MCF 10A (cell line): Measurements from ENCODE around the gene SDCCAG8. TPM values are rescaled to one million over a fixed set of nuclear protein-coding genes. Genes with fewer than 3 reads are reported as not detected.

Source experiments
- BruUV-seq: library from RNA; stranded (reverse); fragments of 400-500 nt; replicated peaks from 2 replicates; lab custom pipeline; 2021; lab: Mats Ljungman, UMichigan
- CTCF ChIA-PET: fragments of 300-600 bp; sonication (Branson Sonifier 250); formaldehyde crosslinking; extraction: SDS; loops from one replicate; lab custom pipeline; 2021; ENCODE audit warnings: antibody characterized with exemption, inconsistent platforms; lab: Yijun Ruan, JAX
- POLR2A ChIA-PET: fragments of 300-600, 350-650 bp; sonication (Branson Sonifier 250); formaldehyde crosslinking; extraction: SDS; loops from one replicate; lab custom pipeline; 2020; ENCODE audit warnings: antibody characterized with exemption, inconsistent platforms; lab: Yijun Ruan, JAX
- DNase-seq: peaks from one replicate; pipeline ENCODE4 v3.0.0-alpha.2; 2018; ENCODE audit not compliant: unreplicated experiment
- H3K27ac Mint-ChIP-seq: one replicate; pipeline ENCODE4 v1.8.0; 2022; ENCODE audit warnings: mild to moderate bottlenecking, low read depth, mixed read lengths; ENCODE audit not compliant: unreplicated experiment
- H3K27me3 Mint-ChIP-seq: one replicate; pipeline ENCODE4 v1.8.0; 2022; ENCODE audit warnings: mixed read lengths; ENCODE audit not compliant: insufficient read depth, unreplicated experiment
- H3K36me3 Mint-ChIP-seq: one replicate; pipeline ENCODE4 v1.8.0; 2022; ENCODE audit warnings: mild to moderate bottlenecking, moderate library complexity, mixed read lengths; ENCODE audit not compliant: insufficient read depth, unreplicated experiment
- H3K4me1 Mint-ChIP-seq: one replicate; pipeline ENCODE4 v1.8.0; 2022; ENCODE audit warnings: mixed read lengths; ENCODE audit not compliant: insufficient read depth, unreplicated experiment
- H3K4me3 Mint-ChIP-seq: one replicate; pipeline ENCODE4 v1.8.0; 2022; ENCODE audit warnings: mild to moderate bottlenecking, moderate library complexity, mixed read lengths; ENCODE audit not compliant: unreplicated experiment
- H3K9me3 Mint-ChIP-seq: one replicate; pipeline ENCODE4 v1.8.0; 2022; ENCODE audit warnings: mixed read lengths; ENCODE audit not compliant: unreplicated experiment
- CTCF ChIP-seq: fragments of 200-600 bp; IDR thresholded peaks from one replicate; pipeline ENCODE4 v1.8.0; 2022; ENCODE audit warnings: antibody characterized with exemption, mild to moderate bottlenecking; ENCODE audit not compliant: unreplicated experiment
- intact Hi-C: fragments of 100-400 bp; cut with micrococcal nuclease; formaldehyde crosslinking; loops from 2 replicates; pipeline ENCODE4 v1.14.1; 2022
- total RNA-seq: library from RNA; stranded (reverse); gene quantifications from 2 replicates; pipeline ENCODE4 v1.2.3, GENCODE V29; 2022

Gene SDCCAG8
- total RNA-seq, 1 experiment from 2014 or later: 128 TPM

DNA sequence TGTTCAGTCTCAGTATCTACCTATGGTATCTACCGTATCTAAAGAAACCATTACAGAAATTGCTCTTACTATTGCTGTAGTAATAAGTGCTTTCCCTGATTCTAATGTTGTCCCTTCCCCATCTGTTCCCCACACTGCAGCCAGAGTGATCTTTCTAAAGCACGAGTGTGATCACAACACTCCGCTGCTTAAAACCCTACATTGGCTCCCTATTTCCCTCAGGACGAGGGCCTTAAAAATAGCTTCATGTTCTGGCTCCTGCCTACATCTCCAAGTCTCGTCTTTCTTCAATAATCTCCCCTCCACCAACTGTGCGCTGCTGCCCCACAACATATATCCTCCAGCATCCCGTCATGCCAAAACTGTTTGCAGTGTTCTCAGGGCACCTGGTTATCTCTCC, 150.6 kb downstream of the SDCCAG8 start:
- Mint-ChIP-seq H3K36me3 (peaks cover 25% of the 10 kb centered on the region), H3K4me3 (no peak overlapping the region), H3K4me1 (peaks cover 14% of the 10 kb centered on the region), H3K9me3 (no peaks in the 10 kb centered on the region), H3K27me3 (no peaks in the 10 kb centered on the region), H3K27ac (no peak overlapping the region)
- TF ChIP-seq CTCF: no peak
- no peak for DNase-seq
- CTCF ChIA-PET: interaction anchor here (1.0 to 1.1 kb wide), 2 partner anchors 10 to 20 kb away, joined by 3 read pairs; no protein-coding TSS in a partner anchor
- POLR2A ChIA-PET: no interaction called here
- intact Hi-C loops: no loop called here
- no TSS peak for BruUV-seq

- Mint-ChIP-seq H3K27me3 (no peaks in the 10 kb centered on the region), H3K27ac (no peak overlapping the region), H3K36me3 (peaks cover 27% of the 10 kb centered on the region), H3K4me1 (peaks cover 14% of the 10 kb centered on the region), H3K4me3 (no peak overlapping the region), H3K9me3 (no peaks in the 10 kb centered on the region)
- no TSS peak for BruUV-seq
- TF ChIP-seq CTCF: no peak
- ChIA-PET POLR2A (interaction anchor here (0.7 to 1.8 kb wide), 2 partner anchors 9 to 36 kb away, joined by 4 to 5 read pairs; no protein-coding TSS in a partner anchor), CTCF (interaction anchor here (0.6 to 1.1 kb wide), 2 partner anchors 21 to 1006 kb away, joined by 3 read pairs; no protein-coding TSS in a partner anchor)
- DNase-seq: peak; percentile 26
- intact Hi-C loops: no loop called here
Measured at GRCh38 chr1:243407284-243408018, 151.6 kb downstream of the SDCCAG8 start.

- POLR2A ChIA-PET: interaction anchor here (1.8 kb wide), 1 partner anchor 8 kb away, joined by 4 read pairs; no protein-coding TSS in a partner anchor
- intact Hi-C loops: no loop called here
- CTCF ChIA-PET: interaction anchor here (0.7 to 1.2 kb wide), 2 partner anchors 20 to 49 kb away, joined by 3 to 4 read pairs; no protein-coding TSS in a partner anchor
- TF ChIP-seq CTCF: no peak
- Mint-ChIP-seq H3K9me3 (no peaks in the 10 kb centered on the region), H3K27ac (no peak overlapping the region), H3K4me3 (no peak overlapping the region), H3K36me3 (peaks cover 24% of the 10 kb centered on the region), H3K4me1 (peaks cover 14% of the 10 kb centered on the region), H3K27me3 (no peaks in the 10 kb centered on the region)
- BruUV-seq: no TSS peak
- no peak for DNase-seq
Measured at GRCh38 chr1:243408479-243408878, 152.6 kb downstream of the SDCCAG8 start.

GRCh38 chr1:243409284-243409683, 153.4 kb downstream of the SDCCAG8 start:
- peaks cover 24% of the 10 kb centered on the region for H3K36me3 Mint-ChIP-seq
- peak; percentile 37 for DNase-seq
- H3K27me3 Mint-ChIP-seq: no peaks in the 10 kb centered on the region
- H3K9me3 Mint-ChIP-seq: no peaks in the 10 kb centered on the region
- BruUV-seq: no TSS peak
- H3K4me3 Mint-ChIP-seq: no peak overlapping the region
- no peak overlapping the region for H3K27ac Mint-ChIP-seq
- H3K4me1 Mint-ChIP-seq: peaks cover 14% of the 10 kb centered on the region
- CTCF ChIA-PET: interaction anchor here (0.7 to 1.4 kb wide), 5 partner anchors 9 to 324 kb away, joined by 3 to 4 read pairs (median 3); no protein-coding TSS in a partner anchor
- TF ChIP-seq CTCF: peak; percentile 14
- POLR2A ChIA-PET: interaction anchor here (0.6 kb wide), 1 partner anchor 469 kb away, joined by 3 read pairs; no protein-coding TSS in a partner anchor
- intact Hi-C loops: no loop called here
